NCI-H1092 (cell line): ENCODE results near the gene FBXO44.
"Not testable (repeated sequence)": the region's sequence is repeated elsewhere in the genome, so short reads cannot be mapped to it uniquely, and the experiment has no call there.

Experiments
- DNase-seq: peaks from one replicate; lab custom pipeline; 2025; lab: John Stamatoyannopoulos, UW

The FBXO44 gene, protein sequence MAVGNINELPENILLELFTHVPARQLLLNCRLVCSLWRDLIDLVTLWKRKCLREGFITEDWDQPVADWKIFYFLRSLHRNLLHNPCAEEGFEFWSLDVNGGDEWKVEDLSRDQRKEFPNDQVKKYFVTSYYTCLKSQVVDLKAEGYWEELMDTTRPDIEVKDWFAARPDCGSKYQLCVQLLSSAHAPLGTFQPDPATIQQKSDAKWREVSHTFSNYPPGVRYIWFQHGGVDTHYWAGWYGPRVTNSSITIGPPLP

DNA sequence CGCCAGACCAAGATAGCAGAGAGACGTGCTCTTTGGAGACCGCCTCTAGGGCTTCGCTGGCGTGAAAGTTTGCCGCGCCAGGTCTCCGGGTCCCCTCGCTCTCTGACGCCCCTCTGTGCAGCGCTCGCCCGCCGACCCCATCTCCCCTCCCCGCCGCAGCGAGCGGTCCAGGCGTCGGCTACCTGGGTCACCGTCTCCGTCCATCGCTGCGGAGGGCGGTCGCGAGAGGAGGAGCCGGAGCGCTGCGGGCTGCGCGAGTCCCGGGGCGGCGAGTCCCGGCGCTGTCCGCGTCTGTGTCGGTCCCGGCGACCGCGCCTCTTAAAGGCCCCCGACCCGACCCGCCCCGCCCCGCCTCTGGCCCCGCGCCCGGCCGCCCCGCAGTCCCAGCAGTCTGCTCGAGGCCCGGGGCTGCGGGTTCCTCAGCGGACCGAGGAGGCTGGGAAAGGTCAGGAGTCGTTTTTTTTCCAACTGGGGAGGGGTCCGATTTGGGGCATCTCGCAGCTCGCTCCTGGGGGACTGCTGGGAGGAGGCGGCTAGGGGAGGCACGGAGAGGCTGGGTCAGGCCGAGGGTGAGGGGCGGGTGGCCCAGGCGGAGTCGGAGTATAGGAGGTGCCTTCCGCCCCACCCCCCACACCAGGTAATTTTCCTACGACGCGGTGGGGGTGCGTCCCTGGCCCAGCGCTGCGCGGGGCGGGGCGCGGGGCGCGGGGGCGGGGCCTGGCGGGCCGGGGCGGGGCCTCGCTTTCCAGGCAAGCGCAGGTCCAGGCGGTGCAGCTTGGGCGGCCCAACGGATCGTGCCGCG is at the start of gene FBXO44, which contains the start of gene FBXO2:
Gene FBXO44 (plus strand): TSS at position 741 of the 802 bp plus-strand sequence. CDS start 959 bp downstream, outside the sequence.
Gene FBXO2 (minus strand): TSS at position 293 of the 802 bp plus-strand sequence. CDS start 89 bp downstream, at position 204.
- DNase-seq, result no peak

DNA sequence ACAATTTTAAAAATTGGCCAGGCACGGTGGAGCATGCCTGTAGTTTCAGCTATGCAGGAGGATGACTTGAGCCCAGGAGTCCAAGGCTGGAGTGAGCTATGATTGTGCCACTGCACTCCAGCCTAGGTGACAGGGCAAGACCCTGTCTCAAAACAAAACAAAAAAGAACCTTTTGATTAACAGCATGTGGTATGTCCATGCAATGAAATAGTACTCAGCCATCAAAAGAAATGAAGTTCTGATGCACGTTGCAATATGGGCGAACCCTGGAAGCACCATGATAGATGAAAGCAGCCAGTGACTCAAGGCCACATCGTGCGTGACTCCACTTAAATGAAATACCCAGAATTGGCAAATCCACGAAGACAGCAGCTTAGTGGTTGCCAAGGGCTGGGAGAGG is 47.9 kb upstream of the FBXO44 start:
- DNase-seq, result no peak

DNA sequence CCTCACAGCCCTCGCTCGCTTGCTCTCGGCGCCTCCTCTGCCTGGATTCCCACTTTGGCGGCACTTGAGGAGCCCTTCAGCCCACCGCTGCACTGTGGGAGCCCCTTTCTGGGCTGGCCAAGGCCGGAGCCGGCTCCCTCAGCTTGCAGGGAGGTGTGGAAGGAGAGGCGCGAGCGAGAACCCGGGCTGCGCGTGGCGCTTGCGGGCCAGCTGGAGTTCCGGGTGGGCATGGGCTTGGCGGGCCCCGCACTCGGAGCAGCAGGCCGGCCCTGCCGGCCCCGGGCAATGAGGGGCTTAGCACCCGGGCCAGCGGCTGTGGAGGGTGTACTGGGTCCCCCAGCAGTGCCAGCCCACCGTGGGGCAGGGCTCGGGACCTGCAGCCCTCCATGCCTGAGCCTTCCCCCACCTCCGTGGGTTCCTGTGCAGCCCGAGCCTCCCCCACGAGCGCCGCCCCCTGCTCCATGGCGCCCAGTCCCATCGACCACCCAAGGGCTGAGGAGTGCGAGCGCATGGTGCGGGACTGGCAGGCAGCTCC is 46.0 kb upstream of the FBXO44 start:
- DNase-seq, result not testable (repeated sequence)

DNA sequence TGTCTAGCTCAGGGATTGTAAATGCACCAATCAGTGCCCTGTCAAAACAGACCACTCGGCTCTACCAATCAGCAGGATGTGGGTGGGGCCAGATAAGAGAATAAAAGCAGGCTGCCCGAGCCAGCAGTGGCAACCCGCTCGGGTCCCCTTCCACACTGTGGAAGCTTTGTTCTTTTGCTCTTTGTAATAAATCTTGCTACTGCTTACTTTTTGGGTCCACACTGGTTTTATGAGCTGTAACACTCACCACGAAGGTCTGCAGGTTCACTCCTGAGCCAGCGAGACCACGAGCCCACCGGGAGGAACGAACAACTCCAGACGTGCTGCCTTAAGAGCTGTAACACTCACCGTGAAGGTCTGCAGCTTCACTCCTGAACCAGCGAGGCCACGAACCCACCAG is 45.3 kb upstream of the FBXO44 start:
- DNase-seq, result not testable (repeated sequence)

DNA sequence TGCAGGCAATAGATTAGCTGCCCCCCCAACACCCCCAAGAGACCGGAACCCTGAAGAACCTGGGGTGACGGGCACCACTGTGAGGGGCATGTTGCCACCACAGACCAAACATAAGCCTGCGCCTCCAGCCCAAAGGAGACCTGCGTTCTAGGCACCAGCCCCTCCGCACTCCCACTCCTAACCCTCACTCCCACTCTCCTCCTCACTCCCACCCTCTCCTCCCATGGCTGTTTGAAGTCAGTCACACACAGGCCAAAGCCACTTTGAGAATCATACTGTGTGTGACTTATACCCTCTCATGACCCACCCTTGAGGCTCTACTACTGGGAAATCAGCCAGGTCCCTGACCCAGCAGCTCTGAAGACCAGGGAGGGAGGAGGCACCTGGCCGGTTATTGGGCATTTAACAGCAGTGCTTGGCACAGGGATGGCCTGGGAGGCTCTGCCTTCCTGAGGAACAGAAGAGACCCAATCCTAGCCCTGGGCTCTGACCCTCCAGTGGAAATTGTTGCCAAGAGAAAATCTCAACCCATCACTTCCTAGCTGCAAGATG is 44.0 kb upstream of the FBXO44 start:
- peak; percentile 52 for DNase-seq

DNA sequence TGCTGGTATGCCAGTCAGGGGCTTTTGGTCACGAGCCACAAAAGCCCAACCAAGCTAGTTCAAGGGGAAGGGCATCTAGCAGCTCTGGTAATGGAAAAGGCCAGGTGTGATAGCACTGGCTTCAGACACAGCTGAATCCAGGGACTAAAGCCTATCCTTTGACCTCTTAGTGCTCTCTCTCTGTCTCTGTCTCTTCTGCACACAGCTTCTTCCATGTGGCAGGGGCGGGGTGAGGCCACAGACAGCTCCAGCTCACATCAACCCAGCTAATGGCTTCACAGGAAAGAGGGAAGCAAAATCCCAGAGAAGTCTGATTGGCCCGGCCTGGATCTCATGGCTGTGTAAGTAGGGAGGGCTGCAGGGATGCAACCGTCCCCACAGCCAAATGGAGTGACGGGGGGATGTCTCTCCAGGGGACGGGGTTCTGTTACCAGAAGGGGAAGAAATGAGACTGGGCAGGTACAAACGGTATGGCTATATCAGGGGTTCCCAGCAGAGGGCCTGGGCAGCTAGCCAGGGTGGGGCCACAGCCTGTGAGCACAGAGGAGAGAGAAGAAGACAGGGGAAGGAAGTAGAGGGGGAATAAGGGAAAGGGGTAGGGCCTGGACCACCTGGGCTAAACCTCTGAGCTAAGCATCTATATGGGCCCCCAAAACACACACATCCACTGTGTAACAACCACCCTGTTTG is 42.9 kb upstream of the FBXO44 start:
- no peak for DNase-seq

DNA sequence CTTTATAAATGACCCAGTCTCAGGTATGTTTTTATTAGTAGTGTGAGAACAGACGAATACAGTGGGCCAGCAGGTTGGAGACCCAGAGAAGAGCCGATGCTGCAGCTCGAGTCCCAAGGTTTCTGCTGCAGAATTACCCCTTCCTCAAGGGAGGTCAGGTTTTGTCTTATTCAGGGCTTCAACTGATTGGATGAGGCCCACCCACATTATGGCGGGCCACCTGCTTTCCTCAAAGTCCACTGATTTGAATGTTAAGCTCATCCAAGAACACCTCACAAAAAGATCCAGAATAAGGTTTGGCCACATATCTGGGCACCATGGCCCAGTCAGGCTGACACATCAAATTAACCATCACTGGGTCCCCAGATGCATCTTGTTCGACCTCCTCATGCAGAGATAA is 41.3 kb upstream of the FBXO44 start:
- DNase-seq, result no peak

DNA sequence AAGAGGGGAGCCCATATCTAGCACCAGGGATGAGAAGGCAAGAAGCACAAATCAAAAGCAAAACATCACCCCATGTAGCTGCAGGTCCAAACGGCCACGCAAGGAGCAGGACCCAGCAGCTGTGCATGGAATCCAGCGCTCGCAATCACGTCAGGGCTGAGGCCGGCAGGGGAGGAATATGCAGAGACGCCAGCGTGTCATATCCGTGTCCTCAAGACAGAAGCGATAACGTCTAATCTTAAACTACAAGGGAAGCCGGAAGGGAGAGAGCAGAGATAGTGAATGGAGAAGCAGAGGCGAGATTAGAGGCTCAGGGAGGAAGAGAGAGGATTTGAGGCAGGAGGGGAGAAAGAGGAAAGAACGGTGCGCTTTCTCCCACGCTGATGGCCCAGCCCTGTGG is 39.6 kb upstream of the FBXO44 start:
- no peak for DNase-seq

DNA sequence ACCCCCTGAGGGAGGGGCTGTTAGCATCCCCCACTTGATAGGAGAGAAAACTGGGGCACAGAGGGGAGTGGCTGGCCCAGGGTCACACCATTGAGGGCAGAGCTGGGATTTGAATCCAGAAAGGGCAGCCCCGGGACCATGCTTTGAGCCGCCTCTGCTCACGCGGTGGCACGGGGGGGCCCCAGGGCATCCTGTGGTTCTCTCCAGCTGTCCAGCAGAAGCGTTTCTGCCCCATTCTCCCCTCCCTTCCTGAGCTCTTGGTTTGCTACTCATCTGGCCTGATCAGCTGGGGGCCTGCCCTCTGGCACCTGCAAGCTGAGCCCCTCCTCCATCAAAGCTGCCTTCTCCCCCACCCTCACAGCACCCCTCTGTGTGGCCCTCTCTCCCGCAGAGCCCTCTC is 37.9 kb upstream of the FBXO44 start:
- no peak for DNase-seq

DNA sequence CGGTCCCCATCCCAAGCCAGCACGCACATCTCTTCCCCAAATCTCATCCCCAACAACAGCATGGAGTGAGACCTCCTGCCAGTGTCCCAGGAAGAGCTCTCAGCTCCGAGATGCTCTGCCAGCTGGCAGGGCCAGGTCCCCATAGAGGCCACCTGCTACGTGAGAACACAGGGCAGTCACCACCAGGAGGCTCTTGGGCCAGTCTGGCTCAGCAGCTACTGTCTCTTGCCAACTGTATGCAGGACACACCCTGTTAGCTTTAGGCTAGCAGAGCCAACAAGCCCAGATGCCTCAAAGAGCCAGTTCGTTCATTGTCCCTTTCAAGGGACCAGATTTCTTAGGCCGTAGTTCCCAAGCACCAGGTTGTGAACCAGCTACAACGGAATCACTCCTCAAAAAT is 37.4 kb upstream of the FBXO44 start:
- DNase-seq, result peak; percentile 48

DNA sequence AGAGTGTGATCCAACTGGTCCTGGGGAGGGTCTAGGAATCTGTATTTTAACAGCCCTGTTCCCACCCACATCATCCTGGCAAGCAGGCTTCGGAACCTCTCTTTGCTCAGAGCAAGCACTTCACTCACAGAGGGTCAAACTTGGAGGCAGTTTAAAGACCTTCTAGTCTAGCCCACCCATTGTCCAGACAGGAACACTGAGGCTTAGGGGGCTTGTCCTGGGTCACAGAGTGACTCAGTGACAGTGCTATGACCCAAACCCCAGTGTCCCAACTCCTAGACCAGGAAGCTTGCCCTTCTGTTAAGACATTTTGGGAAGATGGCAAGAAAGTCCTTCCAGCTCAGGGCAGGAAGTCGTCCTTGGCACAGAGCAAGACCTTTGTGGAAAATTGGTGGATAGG is 36.9 kb upstream of the FBXO44 start:
- DNase-seq, result no peak

DNA sequence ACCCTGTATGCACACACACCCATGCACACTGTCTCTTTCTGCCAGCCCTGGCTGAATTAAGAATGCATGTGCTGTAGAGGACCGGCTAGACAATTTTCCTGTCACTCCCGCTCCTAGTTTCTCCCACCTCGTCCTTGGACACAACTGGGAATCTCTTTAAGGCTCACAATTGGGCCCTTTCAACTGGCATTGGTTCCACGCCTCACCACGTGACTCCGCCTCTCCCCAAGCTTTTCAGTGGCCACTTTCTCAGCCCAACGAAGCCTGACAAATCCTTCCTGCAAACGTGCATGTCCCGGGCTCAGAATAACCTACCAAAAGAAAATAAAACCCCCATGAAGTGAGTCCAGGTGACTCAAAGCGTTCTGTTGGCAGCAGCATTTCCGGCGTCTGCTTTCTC is 34.3 kb upstream of the FBXO44 start:
- no peak for DNase-seq

DNA sequence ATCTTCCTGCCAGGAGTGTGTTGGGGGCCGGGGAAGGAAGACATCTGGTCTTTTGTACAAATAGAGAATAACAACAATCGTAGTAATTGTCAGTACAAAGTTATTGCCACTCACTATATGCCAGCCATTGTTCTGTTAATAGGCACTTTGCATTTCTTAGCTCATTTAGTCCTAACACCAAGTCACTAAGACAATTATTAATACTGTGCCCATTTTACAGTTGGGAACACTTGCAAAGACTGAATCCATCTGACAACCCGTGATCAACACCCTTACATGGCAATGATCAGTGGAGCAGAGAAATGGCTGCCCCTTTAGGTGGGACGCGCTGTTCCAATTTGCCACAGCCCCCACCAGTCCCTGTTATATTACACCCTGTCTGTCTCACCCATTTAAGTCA is 33.8 kb upstream of the FBXO44 start:
- no peak for DNase-seq

DNA sequence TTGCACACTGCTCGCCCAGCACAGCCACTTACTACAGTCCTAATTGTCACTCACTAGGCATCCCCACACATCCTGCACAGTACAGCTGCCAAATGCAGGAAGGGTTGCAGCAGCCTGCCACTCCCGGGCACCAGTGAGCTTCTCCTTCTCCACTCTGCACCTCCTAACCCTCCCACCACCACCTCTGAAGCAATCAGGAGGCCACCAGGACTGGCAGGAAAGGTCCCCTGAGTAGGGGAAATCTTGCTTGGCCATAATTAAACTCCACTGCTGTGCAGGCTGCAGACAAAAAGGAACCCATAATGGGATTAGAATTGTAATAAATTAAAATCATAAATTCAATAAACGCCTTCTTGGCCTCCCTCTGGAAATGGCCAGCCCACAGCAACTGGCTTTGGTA is 32.3 kb upstream of the FBXO44 start:
- DNase-seq, result no peak

DNA sequence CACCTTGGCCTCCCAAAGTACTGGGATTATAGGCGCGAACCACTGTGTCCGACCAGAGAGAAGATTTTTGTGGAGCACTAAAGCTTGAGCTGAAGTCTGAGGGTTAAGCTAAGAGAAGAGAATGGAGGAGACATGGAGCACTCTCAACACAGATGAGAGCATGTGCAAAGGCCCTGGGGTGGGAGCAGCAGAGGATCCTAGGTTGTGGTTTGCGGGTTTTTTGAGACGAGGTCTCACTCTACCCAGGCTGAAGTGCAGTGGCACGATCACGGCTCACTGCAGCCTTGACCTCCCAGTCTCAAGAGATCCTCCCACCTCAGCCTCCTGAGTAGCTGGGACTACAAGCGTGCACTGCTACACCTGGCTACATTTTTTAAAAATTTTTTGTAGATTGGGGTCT is 31.0 kb upstream of the FBXO44 start:
- no peak for DNase-seq

DNA sequence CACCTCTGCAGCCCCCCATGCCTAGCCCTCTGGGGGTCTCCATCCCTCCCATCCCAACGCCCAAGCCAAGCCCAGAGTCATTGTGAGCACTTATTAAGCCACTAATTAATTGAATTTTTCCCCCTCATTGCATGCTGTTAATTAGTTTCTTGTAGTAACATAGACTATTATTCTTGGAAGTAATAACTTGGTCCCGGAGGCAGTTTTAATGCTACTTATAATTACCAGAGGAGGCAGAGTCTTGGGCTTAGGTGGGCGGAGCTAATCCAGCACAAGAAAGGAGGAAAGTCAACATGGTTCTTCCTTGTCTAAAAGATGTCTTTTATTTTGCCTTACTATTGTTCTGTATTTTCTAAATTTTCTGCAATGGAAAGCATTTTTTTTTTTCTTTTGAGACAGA is 28.1 kb upstream of the FBXO44 start:
- DNase-seq, result no peak

DNA sequence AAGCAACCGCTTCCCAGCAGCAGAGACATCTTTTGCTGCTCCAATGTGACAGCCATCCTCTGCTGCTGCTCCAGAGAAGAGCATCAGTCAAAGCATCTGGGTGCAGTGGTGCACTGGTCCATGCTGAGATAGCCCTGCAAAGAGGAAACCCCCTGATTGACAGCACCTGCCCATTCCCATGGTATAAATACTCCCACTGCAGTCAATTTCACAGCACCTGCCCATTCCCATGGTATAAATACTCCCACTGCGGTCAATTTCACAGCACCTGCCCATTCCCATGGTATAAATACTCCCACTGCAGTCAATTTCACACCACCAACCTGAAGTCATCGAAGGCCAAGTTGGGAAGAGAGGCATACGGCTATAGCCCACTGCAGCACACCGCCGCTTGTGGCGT is 25.9 kb upstream of the FBXO44 start:
- DNase-seq, result no peak

DNA sequence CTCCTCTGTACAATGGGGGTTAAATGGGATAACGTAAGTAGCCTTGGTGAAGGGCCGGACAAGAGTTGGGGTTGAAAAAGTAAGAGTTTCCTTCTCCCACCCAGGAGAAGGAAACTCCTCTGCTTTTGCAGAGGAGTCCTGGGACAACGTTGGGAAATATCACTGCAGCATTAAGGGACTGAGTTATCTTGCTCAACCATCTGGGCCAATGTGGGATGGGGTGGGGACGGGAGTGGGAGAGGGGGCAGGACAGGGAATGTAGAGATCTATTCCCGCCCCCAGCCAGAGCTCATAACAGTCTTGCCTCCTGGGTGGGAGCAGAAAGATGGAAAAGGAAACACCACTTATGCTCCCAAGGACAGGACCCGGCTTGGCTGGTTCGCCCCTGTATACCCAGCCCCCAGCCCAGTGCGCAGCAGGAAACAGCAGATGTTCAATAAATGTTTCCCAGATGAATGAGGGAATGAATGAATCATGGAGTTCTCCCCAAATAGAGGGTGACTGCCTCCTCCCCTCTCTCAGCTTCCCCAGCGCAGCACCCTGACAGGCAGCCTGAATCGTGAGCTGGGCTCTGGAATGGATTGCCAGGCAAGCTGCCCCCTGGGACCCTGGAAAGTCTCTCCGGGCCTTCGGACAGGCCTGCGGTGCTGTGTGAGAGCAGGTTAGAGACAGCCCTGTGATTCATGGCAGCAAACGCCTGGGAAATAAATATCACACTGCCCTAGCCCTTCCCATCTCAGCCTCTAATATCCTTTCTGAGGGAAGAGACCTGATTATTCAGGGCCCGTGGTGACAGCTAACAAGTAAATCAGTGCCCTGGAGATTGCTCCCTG is 25.3 kb upstream of the FBXO44 start:
- DNase-seq, result no peak

DNA sequence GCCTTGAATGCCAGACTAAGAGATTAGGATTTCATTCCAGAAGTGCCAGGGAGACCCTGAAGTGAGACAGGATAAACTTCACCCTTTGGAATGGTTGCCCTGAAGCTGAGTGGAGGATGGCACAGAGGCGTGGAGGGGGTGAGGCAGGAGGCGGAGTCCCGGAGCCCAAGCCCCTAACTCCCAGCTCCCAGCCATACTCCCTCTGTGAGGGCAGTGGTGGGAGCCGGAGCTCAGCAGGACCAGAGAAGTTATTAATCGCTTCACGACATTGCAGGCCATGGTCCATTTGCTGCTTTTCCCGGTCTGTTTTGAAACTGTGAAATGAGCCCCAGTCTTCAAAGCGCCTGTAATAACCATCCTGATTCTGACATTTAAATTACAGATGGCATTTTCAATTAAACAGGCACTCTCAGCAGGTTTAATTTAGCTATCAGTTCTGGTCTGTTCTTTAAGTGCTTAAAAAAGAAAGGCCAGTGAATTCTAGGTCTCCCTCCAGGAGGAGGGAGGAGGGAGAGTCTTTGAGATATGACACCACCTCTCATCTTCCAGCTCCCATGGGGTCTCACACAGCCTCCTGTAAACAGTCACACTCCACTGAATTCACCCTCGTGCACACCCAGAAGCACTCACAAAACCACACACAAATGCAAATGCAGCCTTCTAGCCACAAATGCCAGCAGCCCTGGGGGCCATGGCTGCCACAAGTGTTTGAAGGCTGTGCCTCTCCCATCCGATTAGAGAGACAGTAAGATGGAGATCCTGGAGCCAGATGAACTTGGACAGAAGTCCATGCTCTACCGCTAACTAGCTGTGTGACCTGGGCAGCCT is 20.1 kb upstream of the FBXO44 start:
- DNase-seq, result no peak

DNA sequence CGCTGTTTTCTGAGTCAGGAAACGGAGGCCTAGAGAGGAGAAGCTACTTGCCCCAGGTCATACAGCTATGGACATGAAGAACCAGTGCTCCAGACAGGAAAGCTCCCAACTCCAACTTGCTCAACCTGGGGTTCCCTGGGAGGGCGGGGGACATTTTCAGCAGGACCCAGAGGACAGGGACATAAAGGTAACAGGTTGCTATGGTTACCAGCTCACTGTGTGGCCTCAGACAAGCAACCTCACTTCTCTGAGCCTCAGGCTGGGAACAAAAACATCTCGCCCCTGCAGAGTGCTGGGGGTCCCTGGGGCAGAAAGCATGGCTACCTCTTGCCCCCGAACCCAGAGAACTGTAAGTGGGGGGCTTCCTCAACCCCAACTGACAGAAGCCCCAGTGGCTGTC is 16.6 kb upstream of the FBXO44 start:
- DNase-seq, result no peak

DNA sequence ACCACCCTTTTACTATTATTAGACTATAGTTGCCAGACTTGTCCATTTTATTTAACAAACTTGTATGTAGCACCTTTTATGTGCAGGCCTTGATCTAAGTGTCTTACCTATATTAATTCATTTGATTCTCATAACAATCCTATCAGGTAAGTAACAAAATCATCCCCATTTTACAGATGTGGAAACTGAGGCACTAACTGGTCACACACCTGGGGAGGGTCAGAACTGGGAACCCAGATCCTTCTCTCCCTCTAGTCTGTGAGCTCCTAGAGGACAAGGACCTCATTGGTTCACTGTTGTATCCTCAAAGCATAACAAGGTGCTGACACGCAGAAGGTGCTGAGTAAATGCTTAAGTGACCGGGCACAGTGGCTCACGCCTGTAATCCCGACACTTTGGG is 15.3 kb upstream of the FBXO44 start:
- no peak for DNase-seq
